HepG2 (cell line): ENCODE data around the gene ZNF627. TPM values are rescaled to one million over a fixed set of nuclear protein-coding genes. Genes with fewer than 3 reads are reported as not detected.

Experiments
- ATAC-seq: fragments of 200-7000 bp; cut with Tn5 transposase; 3 replicates; pipeline ENCODE4 v1.9.1; 2020; ENCODE audit warnings: mild to moderate bottlenecking, moderate library complexity
- BruUV-seq: library from RNA; stranded (reverse); fragments of 400-500 nt; replicated peaks from 2 replicates; lab custom pipeline; 2021; lab: Mats Ljungman, UMichigan
- CTCF ChIA-PET: fragments of 300-600 bp; formaldehyde crosslinking; extraction: SDS; loops from one replicate; lab custom pipeline; 2021; ENCODE audit warnings: low total read pairs, inconsistent platforms, low intra/inter-chr PET ratio; lab: Yijun Ruan, JAX
- POLR2A ChIA-PET: fragments of 350-600 bp; sonication (Branson Sonifier 250); formaldehyde crosslinking; loops from one replicate; lab custom pipeline; 2020; ENCODE audit warnings: antibody characterized with exemption, inconsistent platforms; lab: Yijun Ruan, JAX
- DNase-seq: peaks from one replicate; pipeline ENCODE4 v3.0.0-alpha.2; 2015; ENCODE audit warnings: low spot score
- FAIRE-seq: peaks from 3 replicates; lab custom pipeline; 2011; peaks lifted over from hg19 to GRCh38; lab: Jason Lieb, UNC
- H2AFZ ChIP-seq: one replicate; pipeline ENCODE4 v1.6.1; 2011; ENCODE audit warnings: low read length, inconsistent platforms
- H3K27ac ChIP-seq: fragments of 300-600 bp; 3 replicates; pipeline ENCODE4 v1.8.0; 2011; ENCODE audit warnings: mixed run types, mild to moderate bottlenecking, mixed read lengths, low read length, inconsistent platforms; ENCODE audit not compliant: insufficient read depth; ENCODE audit errors: extremely low read length
- H3K27me3 ChIP-seq, 2 experiments: fragments of 200-600 bp in 1 of 2; 2 replicates in 1 of 2; 3 replicates in 1 of 2; pipeline versions ENCODE4 v1.6.0 to v1.8.0; 2011; ENCODE audit warnings: low read length in 2 of 2, mild to moderate bottlenecking in 2 of 2, moderate library complexity in 2 of 2, inconsistent platforms in 1 of 2; ENCODE audit not compliant: insufficient read depth in 2 of 2, control insufficient read depth in 1 of 2
- H3K36me3 ChIP-seq, 2 experiments: fragments of 200-600 bp in 1 of 2; replicated peaks in 1 of 2; 2 replicates in 1 of 2; 3 replicates in 1 of 2; pipeline versions ENCODE4 v1.5.1 to v1.8.0; 2011; ENCODE audit warnings: low read length in 2 of 2, inconsistent platforms in 1 of 2; ENCODE audit not compliant: insufficient read depth in 2 of 2, control insufficient read depth in 1 of 2
- H3K4me1 ChIP-seq: 2 replicates; pipeline ENCODE4 v1.5.1; 2012; ENCODE audit warnings: low read length, inconsistent platforms; ENCODE audit not compliant: insufficient read depth
- H3K4me2 ChIP-seq: 2 replicates; pipeline ENCODE4 v1.6.0; 2011; ENCODE audit warnings: low read depth, low read length, inconsistent platforms
- H3K4me3 ChIP-seq, 3 experiments: fragments of 200-600 bp in 1 of 3; sonication (generic), shearing (Covaris generic) in 1 of 3; replicated peaks in 1 of 3; 2 replicates each; pipeline ENCODE4 v1.5.1; 2011 to 2016; ENCODE audit warnings: low read length in 3 of 3, inconsistent platforms in 2 of 3, low read depth in 2 of 3, mild to moderate bottlenecking in 2 of 3, control low read depth in 1 of 3, mixed read lengths in 1 of 3; ENCODE audit not compliant: insufficient read depth in 1 of 3
- H3K79me2 ChIP-seq: one replicate; pipeline ENCODE4 v1.6.1; 2011; ENCODE audit warnings: low read length, inconsistent platforms; ENCODE audit not compliant: insufficient read depth
- H3K9ac ChIP-seq: 2 replicates; pipeline ENCODE4 v1.6.0; 2011; ENCODE audit warnings: mild to moderate bottlenecking, low read depth, low read length, inconsistent platforms; ENCODE audit not compliant: insufficient read depth
- H3K9me3 ChIP-seq: 2 replicates; pipeline ENCODE4 v1.5.1; 2012; ENCODE audit warnings: mild to moderate bottlenecking, low read length
- H4K20me1 ChIP-seq: 2 replicates; pipeline ENCODE4 v1.6.0; 2011; ENCODE audit warnings: inconsistent platforms, mild to moderate bottlenecking, low read length, moderate library complexity; ENCODE audit not compliant: insufficient read depth
- AGO2 ChIP-seq: fragments of 200-400 bp; formaldehyde crosslinking; optimal IDR thresholded peaks from 2 replicates; pipeline ENCODE3; 2017; ENCODE audit warnings: mild to moderate bottlenecking, low read depth, low read length, moderate library complexity
- CBX5 ChIP-seq: sonication (generic); formaldehyde crosslinking; IDR thresholded peaks from 2 replicates; pipeline ENCODE4 v1.4.0; 2020; ENCODE audit warnings: missing genetic modification reagents, borderline replicate concordance
- FIP1L1 ChIP-seq: fragments of 200-400 bp; formaldehyde crosslinking; IDR thresholded peaks from 2 replicates; pipeline ENCODE4 v1.6.1; 2018; ENCODE audit warnings: low read depth, mild to moderate bottlenecking, low read length, moderate library complexity, borderline replicate concordance; ENCODE audit not compliant: insufficient read depth
- GABPB1 ChIP-seq: IDR thresholded peaks from 2 replicates; pipeline ENCODE4 v1.6.1; 2016; ENCODE audit warnings: mild to moderate bottlenecking, missing genetic modification reagents, moderate library complexity, missing compliant biosample characterization
- GFI1 ChIP-seq: sonication (generic); formaldehyde crosslinking; IDR thresholded peaks from 2 replicates; pipeline ENCODE4 v1.5.0; 2020; ENCODE audit warnings: missing genetic modification reagents, mild to moderate bottlenecking, borderline replicate concordance
- IRX3 ChIP-seq: sonication (generic); formaldehyde crosslinking; IDR thresholded peaks from 2 replicates; pipeline ENCODE4 v1.8.1; 2023; ENCODE audit warnings: mild to moderate bottlenecking, low read depth, missing genetic modification reagents, borderline replicate concordance
- REXO4 ChIP-seq: sonication (generic); formaldehyde crosslinking; IDR thresholded peaks from 2 replicates; pipeline ENCODE4 v1.8.0; 2022; ENCODE audit warnings: missing genetic modification reagents, mild to moderate bottlenecking, borderline replicate concordance
- SIN3A ChIP-seq: IDR thresholded peaks from 2 replicates; pipeline ENCODE4 v1.6.1; 2011; ENCODE audit warnings: low read depth, mild to moderate bottlenecking, control low read depth, low read length, borderline replicate concordance
- SIX1 ChIP-seq: sonication (generic); formaldehyde crosslinking; IDR thresholded peaks from 2 replicates; pipeline ENCODE4 v1.4.0; 2020; ENCODE audit warnings: missing genetic modification reagents, borderline replicate concordance
- TFDP2 ChIP-seq: sonication (generic); formaldehyde crosslinking; IDR thresholded peaks from 2 replicates; pipeline ENCODE4 v1.4.0; 2020; ENCODE audit warnings: missing genetic modification reagents
- TOPORS ChIP-seq: sonication (generic); formaldehyde crosslinking; IDR thresholded peaks from 2 replicates; pipeline ENCODE4 v1.8.0; 2023; ENCODE audit warnings: mild to moderate bottlenecking, missing genetic modification reagents
- ZNF205 ChIP-seq: IDR thresholded peaks from 2 replicates; pipeline ENCODE4 v1.6.1; 2018; ENCODE audit warnings: missing biosample characterization, missing genetic modification reagents
- ZNF547 ChIP-seq: sonication (generic); formaldehyde crosslinking; IDR thresholded peaks from 2 replicates; pipeline ENCODE4 v1.5.1; 2020; ENCODE audit warnings: mild to moderate bottlenecking, missing genetic modification reagents
- WGBS: methylation state at CpG from one replicate; pipeline ENCODE4 v1.1.6; 2017; ENCODE audit warnings: low lambda C conversion rate; 5-methylcytosine and 5-hydroxymethylcytosine counted together
- in situ Hi-C: cut with HindIII; loops from 2 replicates; pipeline ENCODE4 v1.10.0; 2017; ENCODE audit warnings: low pct_unique_long_range_greater_than_20kb; ENCODE audit not compliant: extremely low pct_ligation_motif_present
- intact Hi-C: fragments of 100-400 bp; cut with micrococcal nuclease; formaldehyde crosslinking; loops from one replicate; pipeline ENCODE4 v1.10.0; 2022; ENCODE audit not compliant: unreplicated experiment
- polyA plus RNA-seq, 8 experiments: library from polyadenylated mRNA; depleted of rRNA in 3 of 8; stranded (reverse) in 7 of 8; unstranded in 1 of 8; fragments of >200 nt; fragmentation: Illumina TruSeq in 4 of 8; extraction: Trizol in 4 of 8; gene quantifications; 2 replicates each; pipeline versions ENCODE4 v1.2.1 to v1.2.3, GENCODE V29; 2011 to 2016; ENCODE audit warnings: low read depth in 4 of 8, missing spikeins in 1 of 8, mixed read lengths in 1 of 8; ENCODE audit not compliant: insufficient read depth in 1 of 8
- total RNA-seq, 5 experiments: library from RNA; depleted of rRNA; stranded (reverse); fragments of >200 nt; fragmentation: Illumina TruSeq; extraction: Trizol; gene quantifications; 2 replicates each; pipeline ENCODE4 v1.2.3, GENCODE V29; 2016; ENCODE audit warnings: low read depth in 1 of 5
- TF ChIP-seq, protein P1 (sequence below): IDR thresholded peaks from 2 replicates; pipeline ENCODE4 v1.4.0; 2020; ENCODE audit warnings: mild to moderate bottlenecking, missing genetic modification reagents
- TF ChIP-seq, protein P2 (sequence below): sonication (generic); formaldehyde crosslinking; IDR thresholded peaks from 2 replicates; pipeline ENCODE4 v1.4.0; 2020; ENCODE audit warnings: missing genetic modification reagents

The ZNF627 gene
- total and polyA plus RNA-seq, 2 of the 13 experiments (the other 11 are each of a cell fraction or from before 2014, with no cell fraction given): 4.2 to 12.7 TPM

DNA sequence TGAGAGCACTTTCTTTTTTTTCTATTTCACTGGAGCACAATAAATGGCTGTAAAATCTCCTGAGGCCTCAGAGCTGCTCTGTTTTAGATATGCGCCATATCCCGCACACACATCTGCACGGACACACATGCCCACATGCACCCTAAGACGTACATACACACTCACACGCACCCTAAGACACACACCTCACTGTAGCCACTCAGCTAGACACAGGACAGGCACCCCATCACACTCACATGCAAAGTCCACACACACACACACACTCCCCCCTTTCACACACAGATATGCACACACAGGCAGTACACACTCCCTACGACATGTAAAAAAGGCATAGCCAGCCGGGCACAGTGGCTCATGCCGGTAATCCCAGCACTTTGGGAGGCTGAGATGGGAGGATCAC lies 47.0 kb upstream of the ZNF627 start (continued):
- no peak for TF ChIP-seq IRX3 (CRISPR knock-in tag)
- TF ChIP-seq TFDP2 (CRISPR knock-in tag): no peak
- no peak for TF ChIP-seq ZNF547
- no peak for TF ChIP-seq REXO4 (CRISPR knock-in tag)
- TF ChIP-seq CBX5 (CRISPR knock-in tag): no peak
- TF ChIP-seq, protein P1, sequence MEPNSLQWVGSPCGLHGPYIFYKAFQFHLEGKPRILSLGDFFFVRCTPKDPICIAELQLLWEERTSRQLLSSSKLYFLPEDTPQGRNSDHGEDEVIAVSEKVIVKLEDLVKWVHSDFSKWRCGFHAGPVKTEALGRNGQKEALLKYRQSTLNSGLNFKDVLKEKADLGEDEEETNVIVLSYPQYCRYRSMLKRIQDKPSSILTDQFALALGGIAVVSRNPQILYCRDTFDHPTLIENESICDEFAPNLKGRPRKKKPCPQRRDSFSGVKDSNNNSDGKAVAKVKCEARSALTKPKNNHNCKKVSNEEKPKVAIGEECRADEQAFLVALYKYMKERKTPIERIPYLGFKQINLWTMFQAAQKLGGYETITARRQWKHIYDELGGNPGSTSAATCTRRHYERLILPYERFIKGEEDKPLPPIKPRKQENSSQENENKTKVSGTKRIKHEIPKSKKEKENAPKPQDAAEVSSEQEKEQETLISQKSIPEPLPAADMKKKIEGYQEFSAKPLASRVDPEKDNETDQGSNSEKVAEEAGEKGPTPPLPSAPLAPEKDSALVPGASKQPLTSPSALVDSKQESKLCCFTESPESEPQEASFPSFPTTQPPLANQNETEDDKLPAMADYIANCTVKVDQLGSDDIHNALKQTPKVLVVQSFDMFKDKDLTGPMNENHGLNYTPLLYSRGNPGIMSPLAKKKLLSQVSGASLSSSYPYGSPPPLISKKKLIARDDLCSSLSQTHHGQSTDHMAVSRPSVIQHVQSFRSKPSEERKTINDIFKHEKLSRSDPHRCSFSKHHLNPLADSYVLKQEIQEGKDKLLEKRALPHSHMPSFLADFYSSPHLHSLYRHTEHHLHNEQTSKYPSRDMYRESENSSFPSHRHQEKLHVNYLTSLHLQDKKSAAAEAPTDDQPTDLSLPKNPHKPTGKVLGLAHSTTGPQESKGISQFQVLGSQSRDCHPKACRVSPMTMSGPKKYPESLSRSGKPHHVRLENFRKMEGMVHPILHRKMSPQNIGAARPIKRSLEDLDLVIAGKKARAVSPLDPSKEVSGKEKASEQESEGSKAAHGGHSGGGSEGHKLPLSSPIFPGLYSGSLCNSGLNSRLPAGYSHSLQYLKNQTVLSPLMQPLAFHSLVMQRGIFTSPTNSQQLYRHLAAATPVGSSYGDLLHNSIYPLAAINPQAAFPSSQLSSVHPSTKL (CRISPR knock-in tag): no peak

- CTCF ChIA-PET: no interaction called here
- in situ Hi-C loops (no loop called here), intact Hi-C loops (no loop called here)
- DNase-seq (no peak), ATAC-seq (peak; percentile 75), FAIRE-seq (no peak)
- no TSS peak for BruUV-seq
- Histone ChIP-seq H2AFZ (no peak overlapping the region), H4K20me1 (no peaks in the 10 kb centered on the region), H3K79me2 (peaks cover 11% of the 10 kb centered on the region), H3K9me3 (no peaks in the 10 kb centered on the region), H3K4me3 (no peak overlapping the region), H3K36me3 (peaks cover 5 to 15% of the 10 kb centered on the region in 2 experiments; a peak in 4 of 5 replicates), H3K9ac (no peak overlapping the region), H3K27me3 (no peaks in the 10 kb centered on the region), H3K4me2 (no peak overlapping the region), H3K27ac (no peak overlapping the region), H3K4me1 (peaks cover 16% of the 10 kb centered on the region)
- POLR2A ChIA-PET: no interaction called here
- WGBS: 90% methylated on average over 10 of the region's 26 CpGs
- no peak for TF ChIP-seq ZNF205 (CRISPR knock-in tag)
- TF ChIP-seq GABPB1: no peak
- peak; percentile 85 for TF ChIP-seq AGO2
- no peak for TF ChIP-seq SIN3A
- TF ChIP-seq SIX1 (CRISPR knock-in tag): no peak
- TF ChIP-seq FIP1L1: no peak
- no peak for TF ChIP-seq GFI1
- TF ChIP-seq, protein P2, sequence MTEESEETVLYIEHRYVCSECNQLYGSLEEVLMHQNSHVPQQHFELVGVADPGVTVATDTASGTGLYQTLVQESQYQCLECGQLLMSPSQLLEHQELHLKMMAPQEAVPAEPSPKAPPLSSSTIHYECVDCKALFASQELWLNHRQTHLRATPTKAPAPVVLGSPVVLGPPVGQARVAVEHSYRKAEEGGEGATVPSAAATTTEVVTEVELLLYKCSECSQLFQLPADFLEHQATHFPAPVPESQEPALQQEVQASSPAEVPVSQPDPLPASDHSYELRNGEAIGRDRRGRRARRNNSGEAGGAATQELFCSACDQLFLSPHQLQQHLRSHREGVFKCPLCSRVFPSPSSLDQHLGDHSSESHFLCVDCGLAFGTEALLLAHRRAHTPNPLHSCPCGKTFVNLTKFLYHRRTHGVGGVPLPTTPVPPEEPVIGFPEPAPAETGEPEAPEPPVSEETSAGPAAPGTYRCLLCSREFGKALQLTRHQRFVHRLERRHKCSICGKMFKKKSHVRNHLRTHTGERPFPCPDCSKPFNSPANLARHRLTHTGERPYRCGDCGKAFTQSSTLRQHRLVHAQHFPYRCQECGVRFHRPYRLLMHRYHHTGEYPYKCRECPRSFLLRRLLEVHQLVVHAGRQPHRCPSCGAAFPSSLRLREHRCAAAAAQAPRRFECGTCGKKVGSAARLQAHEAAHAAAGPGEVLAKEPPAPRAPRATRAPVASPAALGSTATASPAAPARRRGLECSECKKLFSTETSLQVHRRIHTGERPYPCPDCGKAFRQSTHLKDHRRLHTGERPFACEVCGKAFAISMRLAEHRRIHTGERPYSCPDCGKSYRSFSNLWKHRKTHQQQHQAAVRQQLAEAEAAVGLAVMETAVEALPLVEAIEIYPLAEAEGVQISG (CRISPR knock-in tag): no peak
- TF ChIP-seq TOPORS (CRISPR knock-in tag): no peak
Observed at GRCh38 chr19:11551603-11552235, 45.6 kb upstream of the ZNF627 start.
